Stomach (tissue), 9 donors: Measurements from ENCODE around the gene CTIF. TPM values are rescaled to one million over a fixed set of nuclear protein-coding genes. Genes with fewer than 3 reads are reported as not detected.

Experiments
- DNase-seq, 2 donors: peaks; one replicate each; pipeline versions ENCODE4 v3.0.0 to v3.0.0-alpha.2; 2013 to 2019
- H3K27ac ChIP-seq, 5 donors: fragments of 200-600 bp in 4 of 5; sonication (generic) in 4 of 5; one replicate each; pipeline ENCODE4 v1.5.1; 2013 to 2019; ENCODE audit warnings: mild to moderate bottlenecking in 1 of 5, moderate library complexity in 1 of 5
- H3K27me3 ChIP-seq, 3 donors: fragments of 200-600 bp; sonication (generic); one replicate each; pipeline ENCODE4 v1.5.1; 2017 to 2019; ENCODE audit warnings: mixed run types in 1 of 3
- H3K36me3 ChIP-seq, 4 donors: fragments of 200-600 bp; sonication (generic); 1 replicate in 3 of 4; 2 replicates in 1 of 4; pipeline ENCODE4 v1.5.1; 2016 to 2019
- H3K4me1 ChIP-seq, 4 donors: fragments of 200-600 bp; sonication (generic); one replicate each; pipeline ENCODE4 v1.5.1; 2016 to 2019
- H3K4me3 ChIP-seq, 4 donors: fragments of 200-600 bp; sonication (generic) in 3 of 4; one replicate each; pipeline ENCODE4 v1.5.1; 2016 to 2019; ENCODE audit warnings: mild to moderate bottlenecking in 1 of 4
- H3K9me3 ChIP-seq, 4 donors: fragments of 200-600 bp; sonication (generic); one replicate each; pipeline ENCODE4 v1.5.1; 2016 to 2019
- CTCF ChIP-seq, 7 experiments: fragments of 450-650 bp in 4 of 7; fragments of 200-600 bp in 3 of 7; sonication (generic) in 3 of 7; IDR thresholded peaks; one replicate each; pipeline ENCODE4 v1.5.1; 2016 to 2019; ENCODE audit warnings: antibody characterized with exemption in 7 of 7, control low read depth in 2 of 7, mild to moderate bottlenecking in 1 of 7
- EP300 ChIP-seq: sonication (generic); formaldehyde crosslinking; IDR thresholded peaks from one replicate; pipeline ENCODE4 v1.6.1; 2017; ENCODE audit warnings: antibody characterized with exemption
- POLR2A ChIP-seq, 4 donors: fragments of 450-650 bp; IDR thresholded peaks; one replicate each; pipeline ENCODE4 v1.6.1; 2016; ENCODE audit warnings: antibody characterized with exemption in 4 of 4, control low read depth in 2 of 4, mild to moderate bottlenecking in 1 of 4, moderate library complexity in 1 of 4
- POLR2AphosphoS5 ChIP-seq, 3 donors: sonication (generic); formaldehyde crosslinking; IDR thresholded peaks; one replicate each; pipeline ENCODE4 v1.6.1; 2016; ENCODE audit warnings: antibody characterized with exemption in 3 of 3
- WGBS, 5 donors: extraction: QIAGEN DNeasy Blood & Tissue Kit in 3 of 5; methylation state at CpG; one replicate each; pipeline versions ENCODE4 v1.1.5 to v1.1.7; 2013 to 2018; 5-methylcytosine and 5-hydroxymethylcytosine counted together
- intact Hi-C: fragments of 100-400 bp; cut with DNase I; formaldehyde crosslinking; loops from one replicate; pipeline ENCODE4 v1.15.1; 2023; ENCODE audit warnings: low total_unique reads
- polyA plus RNA-seq, 3 donors: library from polyadenylated mRNA; stranded (reverse); fragments of 200-250 nt; gene quantifications; one replicate each; pipeline ENCODE4 v1.2.3, GENCODE V29; 2013
- total RNA-seq, 5 donors: library from RNA; depleted of rRNA; stranded (reverse); fragments of >200 nt; gene quantifications; one replicate each; pipeline versions ENCODE4 v1.1.0 to v1.2.3, GENCODE V29; 2014 to 2016
- donor health status: healthy with polysubstance abuse.
- donor health status: Bipolar disorder and iron deficiency.
- donor health status: healthy.

CTIF gene
- total and polyA plus RNA-seq, 8 donors: 16.3 to 105 (median 30.3) TPM

- DNase-seq: no peak
- Histone ChIP-seq H3K36me3 (peaks cover 0 to 16% (median 2%) of the 10 kb centered on the region in 4 donors), H3K27ac (no peak overlapping the region), H3K4me3 (no peak overlapping the region), H3K27me3 (no peaks in the 10 kb centered on the region), H3K4me1 (no peaks in the 10 kb centered on the region), H3K9me3 (no peaks in the 10 kb centered on the region)
- intact Hi-C loops: no loop called here
- WGBS, 5 donors: 85 to 91% (median 91%) methylated on average over 9 of the region's 9 CpGs
- no peak for TF ChIP-seq POLR2AphosphoS5 (IDR thresholded peaks at IDR 0.05)
- TF ChIP-seq POLR2A (IDR thresholded peaks at IDR 0.05): no peak
- no peak for TF ChIP-seq EP300
- no peak for TF ChIP-seq CTCF (IDR thresholded peaks at IDR 0.05)
Observed at GRCh38 chr18:48702346-48703027, 163.7 kb downstream of the CTIF start.

- no peaks in the 10 kb centered on the region for H3K27me3 ChIP-seq
- peaks cover 0 to 16% (median 2%) of the 10 kb centered on the region in 4 donors for H3K36me3 ChIP-seq
- intact Hi-C loops: no loop called here
- no peaks in the 10 kb centered on the region for H3K9me3 ChIP-seq
- 71 to 88% (median 80%) methylated on average over 1 of the region's 1 CpG for WGBS, 5 donors
- TF ChIP-seq POLR2A (IDR thresholded peaks at IDR 0.05) (no peak), EP300 (no peak), POLR2AphosphoS5 (IDR thresholded peaks at IDR 0.05) (no peak), CTCF (IDR thresholded peaks at IDR 0.05) (no peak)
- DNase-seq: no peak
- no peak overlapping the region for H3K4me3 ChIP-seq
- no peaks in the 10 kb centered on the region for H3K4me1 ChIP-seq
- no peak overlapping the region for H3K27ac ChIP-seq
Observed at GRCh38 chr18:48703028-48703386, 164.2 kb downstream of the CTIF start.

- TF ChIP-seq POLR2AphosphoS5 (IDR thresholded peaks at IDR 0.05) (no peak), EP300 (no peak), POLR2A (IDR thresholded peaks at IDR 0.05) (no peak), CTCF (IDR thresholded peaks at IDR 0.05) (no peak)
- H3K9me3 ChIP-seq: no peaks in the 10 kb centered on the region
- peaks cover 0 to 16% (median 2%) of the 10 kb centered on the region in 4 donors for H3K36me3 ChIP-seq
- H3K27ac ChIP-seq: no peak overlapping the region
- no peaks in the 10 kb centered on the region for H3K27me3 ChIP-seq
- no peak overlapping the region for H3K4me3 ChIP-seq
- WGBS, 5 donors: 70 to 84% (median 82%) methylated on average over 4 of the region's 4 CpGs
- no peaks in the 10 kb centered on the region for H3K4me1 ChIP-seq
- no peak for DNase-seq
- intact Hi-C loops: no loop called here
Observed at GRCh38 chr18:48703418-48703817, 164.6 kb downstream of the CTIF start.

GRCh38 chr18:48705043-48705442 is 166.2 kb downstream of the CTIF start:
- H3K27me3 ChIP-seq: no peaks in the 10 kb centered on the region
- 86 to 93% (median 89%) methylated on average over 7 of the region's 7 CpGs for WGBS, 5 donors
- intact Hi-C loops: no loop called here
- DNase-seq: no peak
- no peak overlapping the region for H3K27ac ChIP-seq
- no peaks in the 10 kb centered on the region for H3K9me3 ChIP-seq
- no peak overlapping the region for H3K4me3 ChIP-seq
- H3K4me1 ChIP-seq: no peaks in the 10 kb centered on the region
- H3K36me3 ChIP-seq: peaks cover 0 to 9% (median 2%) of the 10 kb centered on the region in 4 donors
- TF ChIP-seq POLR2A (IDR thresholded peaks at IDR 0.05) (no peak), CTCF (IDR thresholded peaks at IDR 0.05) (no peak), POLR2AphosphoS5 (IDR thresholded peaks at IDR 0.05) (no peak), EP300 (no peak)
